GM21367 (cell line): ENCODE measurements around the gene SH3RF3.

Experiments
- ATAC-seq: cut with Tn5 transposase; IDR thresholded peaks from one replicate; pipeline ENCODE4 v1.9.1; 2021; ENCODE audit not compliant: unreplicated experiment

The SH3RF3 gene

GRCh38 chr2:109439986-109440385 is 311.0 kb downstream of the SH3RF3 start:
- no peak for ATAC-seq

DNA sequence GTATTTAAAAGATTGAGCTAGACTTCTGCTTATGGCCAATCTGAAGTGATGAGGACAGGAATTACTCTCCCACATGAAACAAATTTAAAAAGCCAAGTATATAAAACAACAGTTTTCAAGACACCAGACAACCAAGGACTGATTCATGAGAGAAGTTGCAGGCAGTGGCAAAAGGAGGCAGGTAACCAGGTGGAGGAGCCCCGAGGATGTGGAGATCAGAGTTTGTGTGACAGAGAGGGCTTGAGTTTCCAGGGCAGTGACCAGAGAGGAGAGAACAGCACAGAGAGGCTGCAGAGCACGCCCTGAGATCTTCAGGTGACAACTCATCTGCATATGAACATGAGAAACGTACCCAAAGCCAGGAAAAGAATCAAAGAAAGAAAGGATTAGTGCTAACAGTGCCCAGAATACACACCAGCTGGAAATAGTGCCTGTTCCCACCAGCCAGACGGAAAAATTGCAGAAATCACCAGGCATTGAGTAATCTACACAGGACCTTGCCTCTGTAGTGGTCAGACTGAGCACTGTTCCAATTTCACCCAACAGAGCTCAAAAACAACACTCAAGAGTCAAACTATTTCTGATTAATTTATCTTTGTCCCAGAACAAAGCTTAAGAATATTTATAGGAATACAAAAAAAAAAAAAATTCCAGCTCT is 311.6 kb downstream of the SH3RF3 start:
- ATAC-seq = no peak

- ATAC-seq = no peak
Observed at GRCh38 chr2:109442715-109443319, 313.8 kb downstream of the SH3RF3 start.

DNA sequence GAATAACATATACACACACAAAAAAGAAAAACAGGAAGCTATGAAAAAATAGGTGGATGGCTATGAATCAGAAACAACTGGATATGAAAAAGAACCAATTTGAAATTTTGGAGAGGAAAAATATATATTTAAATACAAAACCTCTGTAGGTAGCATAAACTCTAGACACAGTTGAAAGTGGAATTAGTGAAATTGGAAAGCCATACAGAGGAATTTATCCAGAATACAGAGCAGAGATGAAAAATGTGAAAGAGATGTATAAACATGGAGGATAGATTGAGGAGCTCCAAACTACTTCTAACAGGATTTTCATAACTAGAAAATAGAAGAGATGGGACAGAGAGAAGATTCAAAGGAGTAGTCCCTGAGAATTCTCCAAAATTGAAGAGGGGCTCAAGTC is 315.9 kb downstream of the SH3RF3 start:
- no peak for ATAC-seq

DNA sequence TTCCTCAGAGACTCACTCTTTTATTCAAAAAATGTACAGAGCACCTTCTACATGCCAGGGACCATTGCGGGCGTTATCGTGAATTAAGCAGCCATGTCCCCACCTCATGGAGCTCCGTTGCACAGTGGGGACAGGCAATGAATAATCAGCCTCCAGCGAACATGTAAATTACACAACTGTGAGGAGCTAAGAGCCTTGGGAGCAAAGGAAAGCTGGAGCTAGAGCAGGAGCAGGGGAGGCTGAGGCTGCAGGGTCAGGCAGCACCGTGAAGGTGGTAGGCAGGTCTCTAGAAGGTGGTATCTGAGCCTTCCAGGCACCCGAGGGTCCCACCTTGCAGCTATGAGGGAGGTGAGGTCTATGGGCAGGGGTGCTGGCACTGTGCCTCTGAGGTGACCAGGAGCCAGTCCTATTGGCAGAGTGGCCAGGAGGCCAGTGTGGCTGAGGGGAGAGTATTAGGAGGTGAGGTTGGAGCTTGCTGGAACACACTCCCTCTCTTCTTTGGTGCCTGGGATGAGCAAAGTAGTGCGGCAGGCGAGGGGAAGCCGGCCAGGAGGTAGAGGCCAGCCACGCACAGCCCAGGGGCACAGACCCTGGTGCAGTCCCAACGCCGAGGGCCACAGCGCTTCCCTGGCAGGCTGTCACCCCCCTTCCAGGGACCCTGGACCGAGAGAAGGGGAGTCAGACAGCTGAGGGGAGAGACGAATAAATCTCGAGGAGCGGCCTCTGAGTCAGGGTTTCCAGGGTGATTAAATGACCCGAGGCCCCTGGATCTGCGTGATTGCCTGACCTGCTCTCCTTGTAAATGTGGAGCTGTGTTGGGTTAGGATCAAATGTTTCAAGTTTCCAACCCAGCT is 317.5 kb downstream of the SH3RF3 start:
- ATAC-seq = no peak

DNA sequence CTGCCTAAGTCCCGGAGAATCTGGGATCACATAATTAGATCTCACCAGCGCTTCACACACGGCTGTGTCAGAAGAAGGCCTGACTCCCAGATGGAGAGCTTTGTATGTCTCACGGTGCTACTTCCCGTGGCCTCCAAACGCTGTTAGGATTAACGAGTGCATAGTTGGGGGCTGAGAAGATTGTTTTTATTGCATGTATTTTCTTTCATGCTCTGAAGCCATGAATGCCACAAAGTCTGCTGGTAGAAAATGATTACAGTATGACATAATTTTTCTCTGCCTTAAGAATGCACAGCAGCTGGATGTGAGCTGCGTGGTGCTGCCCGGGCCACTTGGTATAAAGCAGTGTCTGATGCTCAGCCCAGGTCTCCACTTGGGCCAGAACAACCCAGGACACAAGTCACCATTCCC is 318.3 kb downstream of the SH3RF3 start:
- ATAC-seq = no peak

GRCh38 chr2:109447776-109448175 is 318.8 kb downstream of the SH3RF3 start:
- ATAC-seq = no peak

- ATAC-seq = no peak
Observed at GRCh38 chr2:109448207-109448606, 319.2 kb downstream of the SH3RF3 start.

DNA sequence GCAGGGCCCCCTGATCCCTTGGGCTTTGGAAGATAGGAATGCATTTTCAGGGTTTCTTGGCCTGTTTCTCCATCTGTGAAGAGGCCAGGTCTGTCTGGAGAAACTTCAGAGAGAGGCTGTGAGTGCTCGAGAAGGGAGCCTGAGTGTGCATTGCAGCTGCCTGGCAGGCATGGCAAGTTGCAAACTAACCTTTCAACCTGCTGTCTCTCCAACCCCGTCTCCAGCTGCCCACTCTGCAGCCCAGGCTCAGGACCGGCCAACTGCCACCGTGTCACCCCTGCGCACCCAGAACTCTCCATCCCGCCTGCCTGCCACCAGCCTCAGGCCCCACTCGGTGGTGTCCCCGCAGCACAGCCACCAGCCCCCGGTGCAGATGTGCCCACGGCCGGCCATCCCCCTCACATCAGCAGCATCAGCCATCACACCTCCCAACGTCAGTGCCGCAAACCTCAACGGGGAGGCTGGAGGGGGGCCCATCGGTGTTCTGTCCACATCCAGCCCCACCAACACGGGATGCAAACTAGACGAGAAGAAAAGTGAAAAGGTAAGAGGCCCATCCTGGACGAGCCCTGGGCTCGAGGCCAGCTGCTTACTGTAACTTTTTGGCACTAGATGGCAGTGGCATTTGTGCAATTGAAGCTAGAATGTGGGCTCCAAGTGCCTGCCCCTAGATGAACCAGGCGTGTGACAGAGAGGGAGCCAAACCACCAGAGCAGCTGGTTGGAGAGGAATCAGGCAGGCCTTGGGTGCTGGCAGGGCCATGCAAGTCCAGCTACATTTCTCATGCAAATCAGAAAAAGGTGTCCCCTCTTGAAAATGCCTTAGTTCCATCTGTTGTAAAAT is 320.2 kb downstream of the SH3RF3 start:
- ATAC-seq = no peak

DNA sequence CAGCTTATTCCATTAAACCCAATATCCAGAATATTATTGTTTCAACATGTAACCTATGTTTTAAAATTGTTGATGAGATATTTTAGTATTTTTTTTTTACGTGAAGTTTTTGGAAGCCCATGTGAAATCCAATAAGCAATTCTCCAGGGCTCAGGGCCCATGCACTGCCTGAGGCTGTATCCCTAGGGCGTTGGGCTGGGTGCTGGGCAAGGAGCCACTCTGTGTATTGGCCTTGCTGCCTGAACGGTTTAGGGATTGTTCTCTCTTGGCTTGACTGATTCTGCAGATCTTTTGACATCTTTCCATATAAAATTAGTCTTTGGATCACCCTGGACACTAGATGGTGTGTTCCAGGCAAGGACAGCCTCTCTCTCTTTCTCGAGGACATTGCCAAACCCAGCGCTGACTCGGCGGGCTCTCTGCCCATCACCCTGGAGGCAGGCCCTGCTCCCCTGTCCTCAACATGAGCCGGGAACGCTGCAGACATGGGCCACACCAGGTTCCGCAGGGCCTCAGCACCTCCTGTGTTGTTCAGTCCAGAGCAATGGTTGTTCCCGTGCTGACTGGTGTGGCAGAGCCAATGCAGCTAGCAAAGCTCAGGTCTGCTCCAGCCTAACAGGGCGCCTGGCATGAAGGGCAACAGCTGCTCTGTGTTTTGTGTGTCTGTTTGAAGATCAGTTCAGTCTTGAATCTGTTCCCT is 321.7 kb downstream of the SH3RF3 start:
- no peak for ATAC-seq

DNA sequence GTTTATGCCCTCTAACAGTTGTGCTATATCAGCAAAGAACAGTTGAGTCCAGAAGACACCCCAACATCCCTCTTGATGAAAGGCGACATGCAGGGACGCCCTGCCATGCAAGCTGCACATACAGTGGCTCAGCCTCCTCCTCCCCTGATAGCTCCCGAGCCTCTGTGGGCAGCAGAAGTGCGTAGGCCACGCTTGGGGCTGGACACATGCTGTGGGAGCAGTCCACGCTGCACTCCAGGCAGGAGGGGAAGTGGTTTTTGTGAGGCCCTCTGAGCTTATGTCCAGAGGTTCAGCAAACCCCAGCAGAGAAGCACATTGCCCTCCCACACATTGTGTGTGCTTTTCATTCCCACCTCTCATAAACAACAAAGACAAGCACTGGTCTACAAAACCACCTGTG is 322.7 kb downstream of the SH3RF3 start:
- no peak for ATAC-seq

- no peak for ATAC-seq
Observed at GRCh38 chr2:109452318-109453305, 323.6 kb downstream of the SH3RF3 start.

DNA sequence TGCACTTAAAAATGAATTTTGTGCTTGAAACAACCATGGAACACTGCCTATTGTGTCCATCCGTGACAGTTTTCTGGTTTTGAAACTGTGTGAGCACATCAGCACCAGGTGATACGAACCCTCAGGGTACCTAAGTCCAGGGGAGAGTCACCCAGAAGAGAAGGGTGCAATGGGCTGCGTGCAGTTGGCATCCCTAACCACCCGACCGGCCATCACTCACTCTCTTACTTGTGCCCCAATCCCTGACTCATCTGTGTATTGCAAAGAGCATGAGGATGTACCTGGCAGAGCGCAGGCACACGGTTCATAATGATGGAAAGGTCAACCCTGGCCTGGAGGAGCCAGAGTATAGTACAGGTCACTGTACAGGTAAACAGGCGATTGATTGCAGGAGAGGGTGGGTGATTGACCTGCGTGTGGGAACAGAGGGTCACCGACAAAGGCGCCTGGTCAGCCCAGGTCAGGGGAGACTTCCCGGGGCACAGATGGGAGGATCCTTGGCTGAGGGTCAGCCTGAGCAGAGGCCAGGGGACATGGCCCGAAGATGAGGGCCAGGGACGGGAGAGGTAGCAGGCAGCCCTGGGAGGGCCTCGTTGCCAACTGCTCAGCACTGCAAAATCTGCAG is 324.5 kb downstream of the SH3RF3 start:
- ATAC-seq = no peak

GRCh38 chr2:109454304-109454703 is 325.3 kb downstream of the SH3RF3 start:
- no peak for ATAC-seq

DNA sequence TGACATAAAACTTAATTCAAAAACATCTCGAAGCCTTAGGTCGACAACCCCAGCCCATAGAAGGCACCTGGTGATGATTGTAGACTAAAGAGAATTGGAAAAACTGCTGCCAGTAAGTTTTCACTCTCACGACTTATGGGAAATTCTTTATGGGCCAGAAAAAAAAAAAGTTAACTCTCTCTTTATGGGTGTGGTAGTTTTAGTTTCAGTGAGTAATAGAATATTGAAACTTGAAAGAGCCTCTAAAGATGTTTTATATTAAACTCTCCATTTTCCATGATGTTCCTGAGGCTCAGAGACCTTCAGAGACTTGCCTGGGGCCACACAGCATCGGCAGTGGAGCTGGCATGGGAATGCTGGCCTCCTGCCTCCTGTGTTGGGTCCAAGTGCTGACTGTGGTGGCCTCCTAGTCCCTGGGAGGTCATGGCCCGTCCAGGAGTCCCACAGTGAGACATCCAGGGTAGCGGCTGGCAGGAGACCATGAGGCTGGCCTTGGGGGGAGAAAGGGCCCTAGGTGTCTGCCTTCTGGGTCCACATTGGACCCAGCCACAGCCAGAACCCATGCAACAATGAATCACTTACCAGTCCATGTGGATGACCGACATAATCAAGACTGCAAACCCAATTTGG is 325.9 kb downstream of the SH3RF3 start:
- ATAC-seq = no peak

DNA sequence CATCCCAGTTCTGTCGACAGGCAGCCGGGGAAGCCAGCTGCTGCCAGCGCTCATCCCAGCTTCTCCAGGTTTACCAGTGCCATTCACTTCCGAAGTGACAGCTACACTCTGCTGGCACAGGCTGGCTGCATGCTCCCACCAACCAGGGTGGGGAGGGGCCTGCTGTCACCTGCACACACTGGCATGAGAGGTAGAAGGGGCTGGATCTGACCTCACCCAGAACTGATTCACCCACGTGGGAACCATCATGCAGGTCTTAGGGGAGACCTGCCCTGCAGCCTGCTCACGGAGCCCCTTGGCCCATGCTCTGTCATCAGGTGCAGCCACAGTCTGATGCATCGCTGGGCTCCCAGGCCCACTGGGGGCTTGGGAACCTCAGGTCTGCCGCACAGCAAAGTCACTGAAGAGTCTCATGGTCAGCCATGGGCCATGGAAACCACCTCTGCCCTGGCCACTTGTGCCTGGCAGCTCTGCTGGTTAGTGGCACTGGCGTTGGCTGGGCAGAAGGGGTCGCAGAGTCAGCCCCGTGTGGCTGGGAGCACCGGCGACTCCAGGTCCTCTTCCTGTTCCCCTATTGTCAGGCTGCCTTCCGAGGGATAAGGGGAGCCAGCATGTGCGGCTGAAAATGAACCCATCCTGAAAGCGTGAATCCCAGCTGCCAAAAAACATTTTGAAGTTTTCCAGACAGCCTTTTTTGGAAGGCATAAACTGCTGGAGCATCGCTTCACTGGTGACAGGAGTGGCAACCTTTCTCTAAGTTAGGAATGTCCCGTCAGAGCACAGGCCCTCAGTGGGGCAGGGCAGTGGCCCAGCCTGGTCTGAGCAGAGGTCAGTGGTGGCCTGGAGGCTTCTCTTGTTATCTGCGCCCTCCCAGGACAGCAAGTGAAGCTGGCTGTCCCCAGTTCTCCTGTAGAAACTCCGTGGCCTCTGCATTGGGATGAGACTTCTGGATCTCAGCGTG is 327.0 kb downstream of the SH3RF3 start:
- no peak for ATAC-seq

DNA sequence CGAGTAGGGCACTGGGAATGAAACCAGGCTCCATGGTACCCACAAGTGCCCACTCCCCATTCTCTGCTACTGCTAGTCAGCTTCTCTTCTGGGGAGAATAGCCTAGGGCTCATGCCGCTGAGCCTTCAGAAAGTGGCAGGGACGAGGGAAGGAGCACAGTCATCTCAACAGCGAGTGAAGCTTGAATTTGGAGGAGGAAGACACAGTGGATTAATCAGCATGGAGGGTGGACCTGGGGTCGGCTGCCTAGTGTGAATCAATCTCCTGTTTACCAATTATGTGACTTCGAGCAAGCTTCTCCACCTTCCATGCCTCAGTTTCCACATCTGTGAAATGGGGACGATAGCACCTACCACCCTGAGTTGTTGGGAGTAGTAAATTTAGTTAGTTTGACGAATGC is 327.8 kb downstream of the SH3RF3 start:
- ATAC-seq = no peak
